Activated CD4-positive, CD25-positive, alpha-beta regulatory T cell treated with anti-CD3 and anti-CD28 coated beads, Interleukin-2, amount 50 U/mL, for 72 hours (primary cell): ENCODE results near the gene TCTN2.

Experiments used
- DNase-seq: peaks from one replicate; pipeline ENCODE4 v3.0.0; 2021

TCTN2 gene

GRCh38 chr12:123690191-123690840 lies 19.4 kb downstream of the TCTN2 start:
- no peak for DNase-seq

DNA sequence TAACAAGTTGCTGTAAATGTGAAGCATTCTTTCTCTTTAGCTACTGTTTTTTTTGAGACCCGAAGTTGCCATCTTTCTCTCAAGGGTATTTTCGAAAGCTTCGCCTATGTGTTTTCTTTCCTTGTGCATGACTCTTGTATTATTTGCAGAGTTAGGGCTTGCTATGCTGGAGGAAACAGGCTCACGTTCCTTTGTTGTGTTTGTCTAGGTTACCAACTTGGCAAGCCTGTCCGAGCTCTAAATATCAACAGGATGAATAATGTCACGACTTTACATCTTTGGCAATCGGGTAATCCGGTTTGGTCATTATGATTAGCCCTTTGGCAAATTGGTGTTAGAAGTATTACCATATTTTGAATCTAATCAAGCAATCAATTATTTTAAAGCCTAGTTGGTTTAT lies 25.3 kb downstream of the TCTN2 start:
- no peak for DNase-seq

GRCh38 chr12:123696646-123697045 lies 25.7 kb downstream of the TCTN2 start:
- DNase-seq: no peak

DNA sequence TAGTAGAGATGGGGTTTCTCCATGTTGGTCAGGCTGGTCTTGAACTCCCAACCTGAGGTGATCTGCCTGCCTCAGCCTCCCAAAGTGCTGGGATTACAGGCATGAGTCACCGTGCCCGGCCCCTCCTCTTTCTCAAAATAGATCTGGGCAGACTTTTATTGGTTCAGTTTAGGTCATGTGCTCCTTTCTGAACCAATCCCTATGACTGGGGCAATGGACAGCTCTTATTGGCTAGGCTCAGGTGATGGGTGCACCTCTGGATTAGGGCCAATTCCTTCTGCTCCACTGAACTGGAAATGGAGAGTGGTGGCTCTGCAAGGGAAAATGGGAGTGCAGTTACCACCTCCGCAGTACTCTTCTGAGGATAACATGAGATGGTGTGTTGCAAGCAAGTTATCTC lies 35.0 kb downstream of the TCTN2 start:
- DNase-seq: no peak

DNA sequence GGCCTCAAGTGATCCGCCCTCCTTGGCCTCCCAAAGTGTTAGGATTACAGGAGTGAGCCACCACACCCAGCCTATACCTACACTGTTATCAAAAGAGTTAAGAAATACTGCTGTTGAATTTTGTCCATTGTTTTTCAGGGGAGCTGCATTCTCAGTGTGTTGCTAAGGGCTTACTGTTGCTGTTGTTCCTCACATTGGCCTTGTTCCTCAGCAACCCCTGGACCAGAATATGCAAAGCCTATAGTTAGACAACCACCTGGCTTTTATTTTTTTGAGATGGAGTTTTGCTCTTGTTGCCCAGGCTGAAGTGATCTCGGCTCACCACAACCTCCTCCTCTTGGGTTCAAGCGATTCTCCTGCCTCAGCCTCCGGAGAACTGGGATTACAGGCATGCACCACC lies 36.6 kb downstream of the TCTN2 start:
- DNase-seq: no peak

- no peak for DNase-seq
Observed at GRCh38 chr12:123712780-123713319, 41.9 kb downstream of the TCTN2 start.

DNA sequence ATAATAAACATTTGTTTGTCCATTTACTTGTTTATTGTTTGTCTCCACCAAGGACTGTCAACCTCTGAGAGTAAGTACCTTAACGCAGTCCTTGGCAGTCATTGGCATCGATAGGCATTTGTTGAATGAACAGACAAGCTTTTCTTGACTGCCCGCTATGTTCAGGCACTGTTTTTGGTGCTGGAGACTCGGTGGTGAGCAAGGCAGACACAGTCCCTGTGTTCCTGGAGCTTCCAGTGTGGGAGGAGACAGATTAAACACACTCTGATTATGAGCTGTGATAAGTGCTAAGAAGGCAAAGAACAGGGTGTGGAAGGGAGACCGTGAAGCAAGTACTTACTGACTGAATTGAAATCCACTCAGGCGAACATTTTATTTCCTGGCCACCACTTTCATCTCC lies 42.5 kb downstream of the TCTN2 start:
- DNase-seq: no peak

DNA sequence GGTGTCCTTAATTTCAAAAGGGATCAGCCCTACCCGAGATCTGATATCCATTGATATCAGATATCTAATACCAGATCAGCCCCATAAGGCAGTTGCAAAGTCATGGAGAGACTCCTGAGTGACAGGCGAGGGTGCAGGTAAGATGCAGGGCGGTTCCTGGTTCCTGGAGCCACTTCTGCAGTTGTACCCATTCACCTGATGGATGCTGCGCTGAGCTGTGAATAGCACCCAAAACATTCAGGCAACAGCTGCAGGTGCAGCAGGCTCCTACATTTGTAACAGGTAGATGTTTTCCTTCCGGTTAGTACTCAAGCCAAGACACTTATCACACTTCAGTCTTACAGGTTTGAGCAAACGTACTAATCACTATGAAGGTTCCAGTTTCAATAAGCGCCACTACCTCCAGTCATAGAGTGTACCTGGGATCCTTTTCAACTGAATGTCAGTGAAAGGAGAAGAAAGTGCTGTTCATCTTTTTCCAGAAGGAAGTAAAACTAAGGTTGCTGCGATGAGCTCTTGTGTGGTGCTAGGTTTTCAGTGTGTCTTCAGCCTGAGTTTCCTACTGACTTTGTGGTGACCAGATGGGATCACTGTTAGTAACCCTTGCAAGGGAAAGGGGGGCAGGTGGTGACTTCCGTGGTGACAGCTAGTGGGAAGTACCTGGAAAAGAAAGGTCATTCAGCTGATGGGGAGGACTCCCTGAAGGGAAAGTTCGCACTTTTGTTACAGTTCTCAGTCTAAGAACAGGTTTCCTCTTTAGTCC lies 43.1 kb downstream of the TCTN2 start:
- DNase-seq: no peak

- DNase-seq: no peak
Observed at GRCh38 chr12:123715195-123715594, 44.3 kb downstream of the TCTN2 start.

GRCh38 chr12:123717350-123717749 lies 46.4 kb downstream of the TCTN2 start:
- no peak for DNase-seq

DNA sequence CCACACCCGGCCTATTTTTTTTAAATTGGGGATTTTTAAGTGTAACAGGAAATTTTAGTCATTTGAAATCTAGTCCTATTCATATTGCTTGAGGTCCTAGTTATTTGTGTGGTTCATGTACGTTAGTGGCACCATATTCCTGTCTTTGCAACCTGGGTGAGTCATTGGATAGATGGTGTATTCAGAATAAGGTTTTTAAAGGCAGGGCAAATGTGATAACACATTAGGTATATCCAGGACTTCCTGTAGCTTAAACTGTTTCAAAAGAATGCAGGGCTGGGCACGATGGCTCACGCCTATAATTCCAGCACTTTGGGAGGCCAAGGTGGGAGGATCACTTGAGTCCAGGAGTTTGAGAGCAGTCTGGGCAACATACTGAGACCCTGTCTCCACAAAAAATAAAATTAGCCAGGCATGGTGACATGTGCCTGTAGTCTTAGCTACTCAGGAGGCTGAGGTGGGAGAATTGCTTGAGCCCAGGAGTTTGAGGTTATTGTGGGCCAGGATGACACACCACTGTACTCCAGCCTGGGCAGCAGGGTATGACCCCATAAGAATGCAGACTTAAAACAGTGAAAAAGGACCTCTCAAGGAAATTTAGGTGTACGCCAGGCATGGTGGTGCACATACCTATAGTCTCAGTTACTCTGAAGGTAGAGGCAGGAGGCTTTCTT lies 49.4 kb downstream of the TCTN2 start:
- no peak for DNase-seq

DNA sequence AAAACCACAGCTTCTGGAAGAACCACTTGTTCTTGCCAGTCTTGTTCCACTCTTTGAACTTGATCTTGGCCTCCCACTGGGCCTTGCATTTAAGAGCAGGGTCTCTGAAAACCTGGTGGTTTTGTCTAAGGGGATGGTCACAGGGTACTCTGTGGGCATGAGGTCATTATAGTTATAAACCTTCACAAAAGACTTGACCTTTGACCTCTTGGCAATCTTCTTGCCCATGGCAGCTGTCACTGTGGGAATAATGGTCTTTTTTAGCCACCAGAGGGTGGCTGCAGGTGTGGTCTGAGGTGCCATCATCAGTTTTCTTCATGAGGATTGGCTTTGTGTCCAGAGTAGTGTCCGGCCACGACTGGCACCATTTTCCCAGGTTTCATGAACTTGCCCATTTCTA lies 50.3 kb downstream of the TCTN2 start:
- DNase-seq: no peak

DNA sequence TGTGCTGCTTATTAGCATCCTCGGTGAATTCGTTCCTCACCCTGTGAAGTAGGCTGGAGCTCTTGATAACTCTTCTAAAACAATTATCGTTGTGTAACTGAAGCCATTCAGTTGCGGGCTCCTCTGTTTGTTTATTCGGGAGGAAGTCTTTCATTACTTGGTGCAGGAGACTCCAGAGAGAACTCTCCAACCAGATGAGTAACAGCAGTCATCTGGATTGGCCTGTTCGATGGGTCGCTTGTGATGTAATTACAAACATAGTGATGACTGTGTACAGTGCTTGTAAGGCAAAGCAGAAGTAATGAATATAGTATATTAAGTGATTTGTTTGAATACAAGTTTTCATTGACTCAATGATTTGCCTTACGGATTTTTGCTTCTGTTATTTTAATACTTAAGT lies 52.1 kb downstream of the TCTN2 start:
- DNase-seq: no peak

GRCh38 chr12:123723765-123724164 lies 52.9 kb downstream of the TCTN2 start:
- no peak for DNase-seq

DNA sequence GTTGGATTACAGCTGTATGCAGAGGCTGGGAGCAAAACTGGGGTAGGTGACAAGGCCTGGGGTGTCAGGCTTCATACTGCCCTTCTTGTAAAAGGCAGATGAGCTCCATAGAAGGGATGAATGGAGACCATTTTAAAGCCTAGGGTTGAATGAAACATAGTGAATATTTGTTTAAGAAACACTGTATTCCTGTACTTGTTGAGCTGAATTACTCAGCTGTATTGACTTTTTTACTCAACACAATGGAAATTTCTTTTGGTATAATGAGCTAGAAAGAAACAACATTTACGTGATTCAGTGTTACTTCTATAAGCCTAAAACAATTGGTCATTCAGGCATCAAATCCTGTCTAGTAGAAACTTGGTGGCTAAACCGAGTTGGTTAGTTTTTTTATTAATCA lies 55.3 kb downstream of the TCTN2 start:
- no peak for DNase-seq

- no peak for DNase-seq
Observed at GRCh38 chr12:123726962-123727361, 56.0 kb downstream of the TCTN2 start.

DNA sequence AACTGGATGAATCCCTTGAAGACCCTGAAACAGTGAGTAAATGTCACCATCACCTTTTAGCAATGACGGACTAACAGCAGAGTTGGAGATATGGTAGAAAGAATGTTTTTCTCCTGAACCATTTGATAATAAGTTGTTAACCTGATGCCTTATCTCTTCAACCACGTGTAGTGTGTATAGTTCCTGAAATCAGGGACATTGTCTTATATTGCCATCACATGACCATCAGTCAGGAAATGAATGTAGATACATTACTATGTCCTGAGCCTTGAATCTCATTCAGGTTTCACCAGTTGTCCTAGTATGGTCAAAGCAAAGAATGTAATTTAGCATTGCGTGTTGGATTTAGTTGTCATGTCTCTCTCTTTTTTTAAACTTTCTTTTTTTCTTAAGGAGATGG lies 57.0 kb downstream of the TCTN2 start:
- no peak for DNase-seq

DNA sequence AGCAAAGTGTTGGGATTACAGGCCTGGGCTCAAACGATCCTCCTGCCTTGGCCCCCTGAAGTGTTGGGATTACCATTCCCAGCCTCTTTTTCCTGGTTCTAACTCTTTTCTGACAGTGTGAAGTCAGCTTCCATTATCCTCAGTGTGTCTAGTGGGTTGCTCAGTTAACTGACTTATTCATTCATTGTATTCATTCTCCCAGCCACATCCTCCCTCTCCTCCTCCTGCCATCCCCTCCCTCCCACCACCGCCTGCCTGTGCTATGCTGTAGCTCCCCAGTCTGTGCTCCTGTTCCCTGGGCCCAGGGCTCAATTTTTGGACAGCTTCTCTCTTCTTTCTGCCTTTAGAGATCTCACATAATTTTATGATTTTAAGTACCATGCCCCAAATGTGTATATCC lies 60.7 kb downstream of the TCTN2 start:
- no peak for DNase-seq

DNA sequence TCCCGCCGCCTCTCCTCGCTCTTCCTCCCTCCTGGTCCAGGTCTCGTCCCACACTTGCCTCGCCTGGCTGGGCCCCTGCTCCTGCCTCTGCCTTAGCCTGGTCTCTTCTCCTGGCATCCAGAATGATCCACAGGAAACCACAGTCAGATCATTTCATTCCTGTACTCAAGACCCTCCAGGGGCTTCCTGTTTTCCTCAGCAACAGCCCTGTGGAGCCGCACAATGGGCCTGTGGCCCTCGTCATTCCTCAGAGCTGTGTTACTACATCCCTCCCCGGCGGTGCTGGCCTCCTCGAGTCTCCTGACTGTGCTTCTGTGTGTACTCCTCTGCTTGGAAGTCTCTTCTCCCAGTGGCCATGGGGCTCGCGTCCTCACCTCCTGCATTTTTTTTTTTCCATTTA lies 61.3 kb downstream of the TCTN2 start:
- DNase-seq: no peak

DNA sequence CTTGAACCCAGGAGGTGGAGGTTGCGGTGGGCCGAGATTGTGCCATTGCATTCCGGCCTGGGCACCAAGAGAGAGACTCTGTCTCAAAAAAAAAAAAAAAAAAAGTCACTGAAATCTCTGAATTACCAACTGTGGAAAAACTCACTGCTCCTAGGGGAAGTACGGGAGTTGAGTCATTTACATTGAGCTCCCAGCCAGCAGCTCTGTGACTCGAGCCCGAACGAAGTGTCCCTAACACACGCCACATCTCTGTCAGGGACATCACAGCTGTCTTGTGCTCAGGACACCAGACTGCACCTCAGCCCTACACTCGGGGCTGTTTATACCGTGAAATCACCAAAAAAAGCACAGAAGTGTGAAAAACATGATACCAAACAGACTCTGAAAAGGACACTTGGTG lies 62.3 kb downstream of the TCTN2 start:
- no peak for DNase-seq

DNA sequence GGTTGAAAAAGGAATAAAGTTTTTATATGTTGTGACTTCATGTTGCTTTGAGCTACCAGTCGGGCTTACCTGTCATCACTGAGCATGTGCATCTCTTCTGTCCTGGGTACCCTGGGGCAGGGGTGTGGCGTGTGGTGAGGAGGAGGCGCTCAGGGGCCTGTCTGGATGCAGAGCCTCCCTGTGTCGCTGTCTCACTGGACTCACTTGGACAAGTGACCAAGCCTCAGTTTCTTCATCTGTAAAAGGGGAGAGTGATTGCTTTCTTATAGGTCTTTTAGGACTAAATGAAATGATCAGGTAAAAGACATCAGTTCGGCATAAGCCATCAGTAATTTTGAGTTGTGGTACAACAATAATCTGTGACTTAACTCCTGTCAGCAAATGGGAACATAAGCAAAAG lies 63.4 kb downstream of the TCTN2 start:
- DNase-seq: no peak

DNA sequence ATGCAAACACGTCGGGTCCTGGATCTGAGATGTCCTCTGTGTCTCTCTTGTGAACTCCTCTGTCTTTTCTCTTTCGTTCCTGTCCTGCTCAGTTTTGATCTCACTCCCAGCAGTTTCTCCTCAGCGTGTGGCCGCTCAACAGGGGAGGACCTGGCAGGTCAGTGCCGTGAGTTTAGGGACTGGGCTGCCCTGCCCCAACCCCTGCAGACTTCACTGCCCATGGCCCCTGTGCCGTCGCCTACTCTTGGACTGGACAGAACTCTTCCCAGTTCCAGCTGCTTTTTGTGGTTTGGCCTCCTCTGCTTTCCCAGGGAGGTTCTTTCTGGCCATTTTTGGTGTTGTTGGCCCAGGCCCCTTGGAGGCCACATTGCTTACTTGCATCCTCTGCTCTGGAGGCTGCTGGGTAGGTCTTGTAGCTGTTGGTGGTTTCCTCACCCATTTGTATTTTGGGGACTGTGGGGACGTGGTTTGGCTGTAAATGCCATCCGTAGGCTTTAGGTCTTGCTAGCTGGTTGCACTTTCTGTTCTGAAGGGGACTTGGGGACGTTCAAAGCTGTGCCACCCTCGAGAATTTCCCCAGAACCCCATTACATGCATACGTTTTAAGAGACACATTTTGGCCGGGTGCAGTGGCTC lies 71.1 kb downstream of the TCTN2 start:
- no peak for DNase-seq

GRCh38 chr12:123743002-123743401 lies 72.1 kb downstream of the TCTN2 start:
- DNase-seq: no peak

- DNase-seq: no peak
Observed at GRCh38 chr12:123744836-123745235, 73.9 kb downstream of the TCTN2 start.
